Measurements from ENCODE around the gene FLOT2. TPM values are rescaled to one million over a fixed set of nuclear protein-coding genes. Genes with fewer than 3 reads are reported as not detected.

The FLOT2 gene
- total RNA-seq, 1 donor from 2014 or later = 84.0 TPM

DNA sequence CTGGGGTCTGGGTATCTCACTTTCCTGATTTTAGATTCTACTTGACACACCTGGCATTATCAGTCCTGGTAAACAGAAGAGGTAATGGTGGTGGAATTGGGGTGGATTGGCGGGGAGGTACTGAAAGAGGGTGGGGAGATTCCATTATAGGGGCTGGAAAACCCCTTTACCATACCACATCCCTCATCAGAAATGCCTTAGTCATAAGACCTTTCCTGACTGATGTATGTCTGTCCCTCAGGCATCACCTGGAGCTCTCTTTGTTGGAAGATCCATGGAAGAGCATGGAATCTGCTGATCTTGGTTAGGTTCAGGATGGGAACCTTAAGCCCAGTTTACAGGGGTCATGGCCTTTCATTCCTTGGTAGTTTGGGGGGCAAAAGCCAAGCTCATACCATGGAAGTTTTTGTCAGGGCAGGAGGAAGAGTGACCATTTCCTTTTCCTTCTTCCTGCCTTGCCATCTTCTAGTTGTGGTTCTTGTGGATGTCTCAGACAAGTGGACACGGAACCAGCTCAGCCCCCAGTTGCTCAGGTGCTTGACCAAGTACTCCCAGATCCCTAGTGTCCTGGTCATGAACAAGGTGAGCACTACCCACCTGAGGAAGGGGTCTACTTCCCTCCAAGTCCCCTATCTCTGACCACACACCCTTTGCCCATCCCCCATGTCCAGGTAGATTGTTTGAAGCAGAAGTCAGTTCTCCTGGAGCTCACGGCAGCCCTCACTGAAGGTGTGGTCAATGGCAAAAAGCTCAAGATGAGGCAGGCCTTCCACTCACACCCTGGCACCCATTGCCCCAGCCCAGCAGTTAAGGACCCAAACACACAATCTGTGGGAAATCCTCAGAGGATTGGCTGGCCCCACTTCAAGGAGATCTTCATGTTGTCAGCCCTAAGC is 39.4 kb downstream of the FLOT2 start:
- H3K27me3 Mint-ChIP-seq (ENCODE audit: insufficient read depth, low read depth) = peaks cover 2% of the 10 kb centered on the region
- TF ChIP-seq, protein P1, sequence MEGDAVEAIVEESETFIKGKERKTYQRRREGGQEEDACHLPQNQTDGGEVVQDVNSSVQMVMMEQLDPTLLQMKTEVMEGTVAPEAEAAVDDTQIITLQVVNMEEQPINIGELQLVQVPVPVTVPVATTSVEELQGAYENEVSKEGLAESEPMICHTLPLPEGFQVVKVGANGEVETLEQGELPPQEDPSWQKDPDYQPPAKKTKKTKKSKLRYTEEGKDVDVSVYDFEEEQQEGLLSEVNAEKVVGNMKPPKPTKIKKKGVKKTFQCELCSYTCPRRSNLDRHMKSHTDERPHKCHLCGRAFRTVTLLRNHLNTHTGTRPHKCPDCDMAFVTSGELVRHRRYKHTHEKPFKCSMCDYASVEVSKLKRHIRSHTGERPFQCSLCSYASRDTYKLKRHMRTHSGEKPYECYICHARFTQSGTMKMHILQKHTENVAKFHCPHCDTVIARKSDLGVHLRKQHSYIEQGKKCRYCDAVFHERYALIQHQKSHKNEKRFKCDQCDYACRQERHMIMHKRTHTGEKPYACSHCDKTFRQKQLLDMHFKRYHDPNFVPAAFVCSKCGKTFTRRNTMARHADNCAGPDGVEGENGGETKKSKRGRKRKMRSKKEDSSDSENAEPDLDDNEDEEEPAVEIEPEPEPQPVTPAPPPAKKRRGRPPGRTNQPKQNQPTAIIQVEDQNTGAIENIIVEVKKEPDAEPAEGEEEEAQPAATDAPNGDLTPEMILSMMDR (IDR thresholded peaks at IDR 0.05) = no peak
- TF ChIP-seq EZH2 (IDR thresholded peaks at IDR 0.05) = no peak
- no peak for TF ChIP-seq EZH2phosphoT487 (IDR thresholded peaks at IDR 0.05)
- peaks cover 5% of the 10 kb centered on the region for H3F3A ChIP-seq (ENCODE audit: low read depth)
- H3K36me3 Mint-ChIP-seq = peaks cover 17% of the 10 kb centered on the region
- no peaks in the 10 kb centered on the region for H3K36me3 ChIP-seq
- no peaks in the 10 kb centered on the region for H4K20me1 ChIP-seq (ENCODE audit: low read depth)
- H3K79me2 ChIP-seq (ENCODE audit: low read depth) = peaks cover 15% of the 10 kb centered on the region
- no peak overlapping the region for H2AFZ ChIP-seq (replicated peaks)
- H3K9ac ChIP-seq = no peak overlapping the region
- H3K9me3 Mint-ChIP-seq = no peaks in the 10 kb centered on the region
- no peaks in the 10 kb centered on the region for H3K9me3 ChIP-seq (ENCODE audit: low read depth)
- no peak overlapping the region for H3K4me2 ChIP-seq
- no peak overlapping the region for H3K4me3 ChIP-seq
- no peak overlapping the region for H3K27ac ChIP-seq
- peaks cover 16% of the 10 kb centered on the region for H3K4me1 Mint-ChIP-seq
- peak overlapping the region; percentile 12 for H3K4me3 Mint-ChIP-seq
- no peak overlapping the region for H3K27ac Mint-ChIP-seq
- peaks cover 5% of the 10 kb centered on the region for H3K4me1 ChIP-seq
- DNase-seq (ENCODE audit: low spot score) = no peak
- no peaks in the 10 kb centered on the region for H3K27me3 ChIP-seq

DNA sequence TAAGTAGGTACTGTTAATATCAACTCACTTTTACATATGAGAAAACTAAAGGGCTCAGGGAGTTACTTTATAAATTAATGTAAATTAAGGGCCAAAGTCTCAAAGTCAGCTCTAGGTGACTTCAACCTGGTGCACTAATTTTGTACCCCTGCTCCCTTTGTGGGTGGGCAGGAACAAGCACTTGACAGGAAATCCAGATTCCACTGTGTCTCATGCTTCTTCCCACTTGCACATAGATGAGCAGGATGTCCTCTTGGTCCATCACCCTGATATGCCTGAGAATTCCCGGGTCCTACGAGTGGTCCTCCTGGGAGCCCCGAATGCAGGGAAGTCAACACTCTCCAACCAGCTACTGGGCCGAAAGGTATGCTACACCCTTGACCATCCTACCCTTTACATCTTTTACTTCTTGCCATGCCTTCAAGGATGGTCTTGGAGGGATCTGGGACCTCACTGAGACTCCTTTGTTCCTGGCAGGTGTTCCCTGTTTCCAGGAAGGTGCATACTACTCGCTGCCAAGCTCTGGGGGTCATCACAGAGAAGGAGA is 41.4 kb downstream of the FLOT2 start:
- Histone ChIP-seq H3K4me2 (peak overlapping the region; percentile 91), H3K4me3 (peak overlapping the region; percentile 71), H4K20me1 (ENCODE audit: low read depth) (no peaks in the 10 kb centered on the region), H3K79me2 (ENCODE audit: low read depth) (peaks cover 15% of the 10 kb centered on the region), H3K36me3 (no peaks in the 10 kb centered on the region), H3K27ac (no peak overlapping the region), H2AFZ (replicated peaks) (no peak overlapping the region), H3K4me1 (peaks cover 5% of the 10 kb centered on the region), H3F3A (ENCODE audit: low read depth) (peaks cover 5% of the 10 kb centered on the region), H3K9me3 (ENCODE audit: low read depth) (no peaks in the 10 kb centered on the region), H3K27me3 (no peaks in the 10 kb centered on the region), H3K9ac (no peak overlapping the region)
- Mint-ChIP-seq H3K4me3 (peak overlapping the region; percentile 97), H3K4me1 (peaks cover 16% of the 10 kb centered on the region), H3K27me3 (ENCODE audit: insufficient read depth, low read depth) (no peaks in the 10 kb centered on the region), H3K27ac (no peak overlapping the region), H3K9me3 (no peaks in the 10 kb centered on the region), H3K36me3 (peaks cover 14% of the 10 kb centered on the region)
- no peak for DNase-seq (ENCODE audit: low spot score)
- no peak for TF ChIP-seq EZH2phosphoT487 (IDR thresholded peaks at IDR 0.05)
- no peak for TF ChIP-seq EZH2 (IDR thresholded peaks at IDR 0.05)
- TF ChIP-seq, protein P1 (IDR thresholded peaks at IDR 0.05) = no peak

DNA sequence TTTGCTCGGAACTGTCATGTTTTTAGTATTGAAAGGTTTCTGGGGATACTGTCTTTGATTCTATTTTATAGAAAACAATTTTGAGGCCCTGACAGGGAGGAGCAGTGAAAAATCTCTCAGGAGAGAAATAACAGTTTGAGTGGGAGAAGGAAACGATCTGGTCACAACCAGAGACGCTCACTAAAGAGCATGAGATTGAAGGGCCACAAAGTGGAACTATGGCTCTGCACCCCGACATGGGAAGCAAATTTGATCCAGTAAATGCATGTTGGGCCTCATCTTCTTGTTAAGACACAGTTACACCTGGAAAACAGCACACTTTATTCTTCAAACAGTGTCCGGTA is 42.2 kb downstream of the FLOT2 start:
- no peaks in the 10 kb centered on the region for H3K9me3 Mint-ChIP-seq
- H3K27ac Mint-ChIP-seq = peak overlapping the region; percentile 93
- Histone ChIP-seq H2AFZ (replicated peaks) (peak overlapping the region; percentile 94), H3K36me3 (no peaks in the 10 kb centered on the region), H3K9me3 (ENCODE audit: low read depth) (no peaks in the 10 kb centered on the region), H3K27ac (no peak overlapping the region), H3K27me3 (no peaks in the 10 kb centered on the region), H3K79me2 (ENCODE audit: low read depth) (peaks cover 15% of the 10 kb centered on the region), H4K20me1 (ENCODE audit: low read depth) (no peaks in the 10 kb centered on the region), H3F3A (ENCODE audit: low read depth) (peaks cover 5% of the 10 kb centered on the region), H3K9ac (peak overlapping the region; percentile 71), H3K4me3 (peak overlapping the region; percentile 71), H3K4me2 (peak overlapping the region; percentile 91), H3K4me1 (peaks cover 5% of the 10 kb centered on the region)
- H3K4me1 Mint-ChIP-seq = peaks cover 16% of the 10 kb centered on the region
- TF ChIP-seq EZH2 (IDR thresholded peaks at IDR 0.05) = no peak
- no peak for TF ChIP-seq EZH2phosphoT487 (IDR thresholded peaks at IDR 0.05)
- TF ChIP-seq, protein P1 (IDR thresholded peaks at IDR 0.05) = no peak
- no peak for DNase-seq (ENCODE audit: low spot score)
- peaks cover 1% of the 10 kb centered on the region for H3K27me3 Mint-ChIP-seq (ENCODE audit: insufficient read depth, low read depth)
- peak overlapping the region; percentile 97 for H3K4me3 Mint-ChIP-seq
- H3K36me3 Mint-ChIP-seq = peaks cover 14% of the 10 kb centered on the region

All from neural progenitor cell (in vitro differentiated cells).